Measurements from ENCODE around the gene GOLGA2.

Gene GOLGA2

DNA sequence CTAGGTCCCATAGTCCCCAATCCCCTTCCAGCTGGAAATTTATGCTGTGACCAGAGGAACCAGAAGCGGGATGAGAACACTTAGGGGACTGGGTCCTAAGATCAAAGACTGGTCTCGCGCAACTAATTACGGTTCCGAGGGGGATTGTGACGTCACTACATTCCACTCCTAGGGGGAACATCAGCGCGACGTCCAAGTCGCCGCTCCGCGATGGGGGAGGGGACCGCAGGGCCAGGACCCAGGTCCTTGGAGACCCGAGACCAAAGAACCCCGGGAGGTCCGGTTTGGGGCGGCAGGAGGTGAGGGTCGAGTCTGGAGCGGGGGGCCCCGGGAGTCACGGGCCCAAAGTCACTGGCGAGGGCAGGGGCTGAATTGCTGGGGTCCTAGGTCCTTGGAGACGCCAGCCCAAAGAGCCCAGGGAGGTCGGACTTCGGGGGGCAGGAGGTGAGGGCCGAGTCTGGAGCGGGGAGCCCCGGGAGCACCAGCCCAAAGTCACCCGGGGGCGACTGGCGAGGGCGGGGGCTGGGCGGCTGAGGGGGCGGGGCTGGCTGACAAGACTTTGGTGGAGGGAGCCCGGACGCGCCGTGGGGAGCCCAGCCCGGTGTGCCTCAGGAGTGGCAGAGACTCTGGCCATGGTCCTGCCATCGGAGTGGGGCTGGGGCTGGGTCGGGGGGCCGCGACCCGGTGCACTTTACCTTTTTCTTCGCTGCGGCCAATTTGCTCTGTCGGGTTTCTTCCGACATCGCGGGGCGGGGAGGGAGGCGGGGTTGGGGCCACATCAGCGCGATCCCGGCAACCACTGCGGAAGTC lies at the start of gene GOLGA2:
Gene GOLGA2, minus strand, starts transcription at position 810 of the 810 bp plus-strand sequence. Its CDS starts 31 bp downstream, at position 779.
- Mint-ChIP-seq H3K27me3 (no peaks in the 10 kb centered on the region), H3K36me3 (ENCODE audit: low read depth) (peaks cover 52% of the 10 kb centered on the region), H3K4me1 (ENCODE audit: low read depth) (peaks cover 51% of the 10 kb centered on the region), H3K9me3 (no peaks in the 10 kb centered on the region), H3K27ac (peak within 1 kb of the TSS; percentile 96), H3K4me3 (peak within 1 kb of the TSS; percentile 96)
- intact Hi-C loops (cut with micrococcal nuclease) = loop anchor here (1.0 to 10.0 kb wide), 2 partner anchors 47 to 61 kb away; partner anchors contain the start of genes COQ4 and TRUB2

DNA sequence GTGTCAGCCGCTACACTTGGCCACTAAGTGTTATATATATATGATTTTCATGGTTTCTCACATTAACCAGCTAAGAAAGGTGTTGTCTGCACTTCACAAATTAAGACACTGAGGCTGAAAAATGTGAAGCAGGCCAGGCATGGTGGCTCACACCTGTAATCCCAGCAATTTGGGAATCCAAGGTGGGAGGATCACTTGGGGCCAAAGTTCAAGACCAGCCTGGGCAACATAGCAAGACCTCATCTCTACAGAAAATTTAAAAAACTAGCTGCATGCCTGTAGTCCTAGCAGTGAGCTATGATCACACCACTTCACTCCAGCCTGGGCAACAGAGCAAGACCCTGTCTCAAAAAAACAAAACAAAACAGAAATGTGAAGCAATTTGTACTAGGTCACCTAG lies 48.6 kb upstream of the GOLGA2 start:
- Mint-ChIP-seq H3K36me3 (ENCODE audit: low read depth) (peaks cover 56% of the 10 kb centered on the region), H3K27ac (no peak overlapping the region), H3K4me1 (ENCODE audit: low read depth) (peaks cover 7% of the 10 kb centered on the region), H3K9me3 (no peaks in the 10 kb centered on the region), H3K4me3 (no peak overlapping the region), H3K27me3 (no peaks in the 10 kb centered on the region)
- intact Hi-C loops (cut with micrococcal nuclease) = no loop called here

DNA sequence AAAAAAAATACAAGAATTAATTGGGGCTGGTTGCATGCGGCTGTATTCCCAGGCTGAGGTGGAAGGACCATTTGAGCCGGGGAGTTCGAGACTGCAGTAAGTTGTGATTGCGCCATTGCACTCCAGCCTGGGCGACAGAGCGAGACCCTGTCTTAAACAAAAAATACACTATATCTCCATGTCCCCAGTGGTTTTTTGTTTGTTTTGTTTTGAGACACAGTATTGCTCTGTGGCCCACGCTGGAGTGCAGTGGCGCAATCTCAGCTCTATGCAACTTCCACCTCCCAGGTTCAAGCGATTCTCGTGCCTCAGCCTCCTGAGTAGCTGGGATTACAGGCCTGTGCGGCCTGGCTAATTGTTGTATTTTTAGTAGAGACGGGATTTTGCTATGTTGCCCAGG lies 48.0 kb upstream of the GOLGA2 start:
- Mint-ChIP-seq H3K4me1 (ENCODE audit: low read depth) (peaks cover 7% of the 10 kb centered on the region), H3K36me3 (ENCODE audit: low read depth) (peaks cover 56% of the 10 kb centered on the region), H3K4me3 (peak overlapping the region; percentile 86), H3K27me3 (no peaks in the 10 kb centered on the region), H3K9me3 (no peaks in the 10 kb centered on the region), H3K27ac (peak overlapping the region; percentile 90)
- intact Hi-C loops (cut with micrococcal nuclease) = no loop called here

DNA sequence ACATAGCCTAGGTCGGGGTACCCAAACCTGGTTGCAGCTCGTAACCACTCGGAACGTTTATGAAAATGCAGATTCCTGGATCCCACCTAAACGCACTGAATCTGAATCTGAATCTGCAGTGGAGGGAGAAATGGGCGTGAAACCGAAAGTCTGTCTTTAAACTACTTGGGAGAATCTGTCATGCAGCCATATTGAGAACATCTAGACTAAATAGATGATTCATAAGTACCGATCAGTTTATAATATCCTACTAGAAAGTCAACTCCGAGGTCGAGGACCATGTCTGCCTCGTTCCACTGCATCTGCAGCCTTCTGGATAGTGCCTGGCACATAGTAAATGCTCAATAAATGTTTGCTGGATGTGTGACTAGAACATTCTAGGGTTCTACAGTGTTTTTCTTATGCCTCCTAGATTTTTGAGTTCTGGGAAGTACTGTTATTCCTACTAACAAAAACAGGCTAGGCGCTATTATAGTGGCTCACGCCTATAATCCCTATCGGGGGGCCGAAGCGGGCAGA lies 47.5 kb upstream of the GOLGA2 start:
- peaks cover 56% of the 10 kb centered on the region for H3K36me3 Mint-ChIP-seq (ENCODE audit: low read depth)
- H3K4me3 Mint-ChIP-seq = peak overlapping the region; percentile 86
- no peaks in the 10 kb centered on the region for H3K9me3 Mint-ChIP-seq
- H3K27ac Mint-ChIP-seq = peak overlapping the region; percentile 90
- intact Hi-C loops (cut with micrococcal nuclease) = no loop called here
- no peaks in the 10 kb centered on the region for H3K27me3 Mint-ChIP-seq
- peaks cover 7% of the 10 kb centered on the region for H3K4me1 Mint-ChIP-seq (ENCODE audit: low read depth)

DNA sequence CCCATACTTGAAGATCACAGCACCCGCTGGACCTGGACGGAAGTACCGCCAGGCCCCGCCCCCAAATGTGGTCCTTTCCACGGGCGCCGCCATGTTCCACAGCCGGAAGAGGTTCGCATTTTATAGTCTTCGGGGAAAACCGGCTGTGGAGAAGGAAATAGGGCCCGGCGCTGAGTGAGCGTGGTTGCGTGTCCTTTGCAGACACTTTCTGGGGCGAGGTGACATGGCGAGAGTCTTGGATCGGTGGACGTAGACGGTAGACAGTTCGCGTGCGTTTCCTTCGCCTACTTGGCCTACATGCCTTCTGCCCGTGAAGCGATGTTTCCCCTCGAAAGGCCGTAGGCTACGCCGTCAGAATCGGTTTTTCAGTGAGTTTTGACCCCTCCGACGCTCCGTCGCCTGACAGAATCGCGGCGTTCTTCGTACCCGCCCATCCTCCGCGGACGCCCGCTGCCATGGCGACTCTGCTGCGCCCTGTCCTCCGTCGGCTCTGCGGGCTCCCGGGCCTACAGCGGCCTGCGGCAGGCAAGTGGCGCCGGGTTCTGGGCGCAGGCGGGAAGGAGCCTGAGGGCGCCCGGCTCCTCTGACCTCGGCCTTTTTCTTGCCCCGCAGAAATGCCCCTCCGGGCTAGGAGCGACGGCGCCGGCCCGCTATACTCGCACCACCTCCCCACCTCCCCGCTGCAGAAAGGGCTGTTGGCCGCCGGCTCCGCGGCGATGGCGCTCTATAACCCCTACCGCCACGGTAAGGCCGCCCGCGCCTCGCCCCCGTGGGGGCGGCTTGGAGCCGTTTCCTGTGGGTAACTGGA lies 46.8 kb upstream of the GOLGA2 start, which contains the start of the genes COQ4 and TRUB2:
Gene COQ4, plus strand, starts transcription at position 436 of the 808 bp plus-strand sequence. Its CDS starts 20 bp downstream, at position 456.
Gene TRUB2, minus strand, starts transcription at position 44 of the 808 bp plus-strand sequence. Its CDS starts 39 bp downstream, at position 5.
- H3K36me3 Mint-ChIP-seq (ENCODE audit: low read depth) = peaks cover 53% of the 10 kb centered on the region
- peak within 1 kb of the TSS; percentile 90 for H3K27ac Mint-ChIP-seq
- no peaks in the 10 kb centered on the region for H3K9me3 Mint-ChIP-seq
- H3K4me1 Mint-ChIP-seq (ENCODE audit: low read depth) = peaks cover 7% of the 10 kb centered on the region
- intact Hi-C loops (cut with micrococcal nuclease) = loop anchor here (1.0 kb wide), 3 partner anchors 18 to 49 kb away; partner anchors contain the start of genes GOLGA2, SLC27A4, SWI5 and URM1
- peak within 1 kb of the TSS; percentile 86 for H3K4me3 Mint-ChIP-seq
- no peaks in the 10 kb centered on the region for H3K27me3 Mint-ChIP-seq

DNA sequence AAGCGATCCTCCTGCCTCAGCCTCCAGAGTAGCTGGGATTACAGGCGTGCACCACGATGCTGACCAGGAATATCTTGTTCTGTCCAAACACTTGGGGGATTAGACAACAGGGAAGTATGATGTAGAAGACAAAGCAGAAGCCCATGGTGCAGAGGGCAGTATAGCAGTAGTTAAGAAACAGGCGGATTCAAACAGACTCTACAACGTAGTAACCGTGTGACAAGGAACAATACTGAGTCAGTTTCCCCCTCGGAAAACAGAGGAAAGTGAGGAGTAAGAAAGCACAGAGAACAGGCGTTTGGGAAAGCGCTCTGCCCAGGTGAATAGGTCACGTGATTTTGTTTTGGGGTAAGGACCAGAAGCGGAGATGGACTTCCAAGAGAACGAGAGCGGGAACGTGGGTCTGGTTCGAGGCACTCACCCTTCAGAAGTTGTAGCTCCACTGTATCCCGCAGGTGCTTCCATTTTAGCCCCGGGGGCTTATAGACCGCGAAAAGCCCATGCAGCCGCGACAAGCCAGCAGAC lies 46.1 kb upstream of the GOLGA2 start:
- peak overlapping the region; percentile 90 for H3K27ac Mint-ChIP-seq
- H3K4me3 Mint-ChIP-seq = peak overlapping the region; percentile 86
- H3K27me3 Mint-ChIP-seq = no peaks in the 10 kb centered on the region
- intact Hi-C loops (cut with micrococcal nuclease) = loop anchor here (1.0 kb wide), 3 partner anchors 18 to 49 kb away; partner anchors contain the start of genes GOLGA2, SLC27A4, SWI5 and URM1
- peaks cover 53% of the 10 kb centered on the region for H3K36me3 Mint-ChIP-seq (ENCODE audit: low read depth)
- H3K9me3 Mint-ChIP-seq = no peaks in the 10 kb centered on the region
- H3K4me1 Mint-ChIP-seq (ENCODE audit: low read depth) = peaks cover 7% of the 10 kb centered on the region

GRCh38 chr9:128321343-128321742 lies 45.5 kb upstream of the GOLGA2 start:
- H3K27me3 Mint-ChIP-seq = no peaks in the 10 kb centered on the region
- H3K4me3 Mint-ChIP-seq = no peak overlapping the region
- H3K9me3 Mint-ChIP-seq = no peaks in the 10 kb centered on the region
- H3K27ac Mint-ChIP-seq = peak overlapping the region; percentile 90
- intact Hi-C loops (cut with micrococcal nuclease) = no loop called here
- peaks cover 7% of the 10 kb centered on the region for H3K4me1 Mint-ChIP-seq (ENCODE audit: low read depth)
- peaks cover 53% of the 10 kb centered on the region for H3K36me3 Mint-ChIP-seq (ENCODE audit: low read depth)

GRCh38 chr9:128317629-128318028 lies 41.8 kb upstream of the GOLGA2 start:
- intact Hi-C loops (cut with micrococcal nuclease) = no loop called here
- Mint-ChIP-seq H3K36me3 (ENCODE audit: low read depth) (peaks cover 71% of the 10 kb centered on the region), H3K27me3 (no peaks in the 10 kb centered on the region), H3K9me3 (no peaks in the 10 kb centered on the region), H3K4me3 (no peak overlapping the region), H3K27ac (no peak overlapping the region), H3K4me1 (ENCODE audit: low read depth) (no peaks in the 10 kb centered on the region)

GRCh38 chr9:128316421-128316820 lies 40.6 kb upstream of the GOLGA2 start:
- peaks cover 77% of the 10 kb centered on the region for H3K36me3 Mint-ChIP-seq (ENCODE audit: low read depth)
- H3K27ac Mint-ChIP-seq = no peak overlapping the region
- H3K9me3 Mint-ChIP-seq = no peaks in the 10 kb centered on the region
- intact Hi-C loops (cut with micrococcal nuclease) = no loop called here
- H3K4me3 Mint-ChIP-seq = no peak overlapping the region
- H3K4me1 Mint-ChIP-seq (ENCODE audit: low read depth) = no peaks in the 10 kb centered on the region
- no peaks in the 10 kb centered on the region for H3K27me3 Mint-ChIP-seq

DNA sequence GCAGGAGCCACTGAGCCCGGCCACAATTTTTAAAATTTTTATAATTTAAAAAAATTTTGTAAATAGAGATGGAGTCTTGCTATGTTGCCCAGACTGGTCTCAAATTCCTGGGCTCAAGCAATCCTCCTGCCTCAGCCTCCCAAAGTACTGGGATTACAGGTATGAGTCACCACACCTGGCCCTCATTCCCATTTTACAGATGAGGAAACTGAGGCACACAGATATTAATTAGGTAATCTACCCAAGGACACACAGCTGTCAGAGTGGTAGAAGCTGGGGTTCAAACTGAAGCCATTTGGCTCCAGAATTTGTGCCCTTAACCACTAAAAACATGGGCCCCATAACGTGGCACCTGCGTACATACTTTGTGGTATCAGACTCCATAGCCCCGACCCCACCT lies 38.9 kb upstream of the GOLGA2 start:
- peaks cover 84% of the 10 kb centered on the region for H3K36me3 Mint-ChIP-seq (ENCODE audit: low read depth)
- no peak overlapping the region for H3K4me3 Mint-ChIP-seq
- H3K27me3 Mint-ChIP-seq = no peaks in the 10 kb centered on the region
- no peaks in the 10 kb centered on the region for H3K4me1 Mint-ChIP-seq (ENCODE audit: low read depth)
- H3K27ac Mint-ChIP-seq = no peak overlapping the region
- no peaks in the 10 kb centered on the region for H3K9me3 Mint-ChIP-seq
- intact Hi-C loops (cut with micrococcal nuclease) = no loop called here

DNA sequence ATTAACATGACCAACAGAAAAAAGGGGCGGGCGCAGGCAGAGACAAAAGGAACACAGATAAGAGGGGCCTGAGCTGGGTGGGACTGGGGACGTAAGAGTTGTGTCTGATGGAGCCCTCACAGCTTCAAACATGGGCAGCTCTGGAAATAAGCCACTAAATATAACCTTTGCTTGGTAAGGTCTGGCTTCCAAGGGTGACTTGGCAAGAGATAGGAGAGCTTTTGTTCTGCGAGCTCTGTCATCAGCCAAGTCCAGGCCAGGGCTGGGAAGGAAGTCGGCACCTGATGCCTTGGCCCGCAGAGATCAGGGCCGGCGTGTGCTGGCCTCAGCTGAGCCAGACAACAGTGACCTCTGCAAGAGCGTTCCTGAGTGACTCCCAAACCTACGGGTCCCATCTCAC lies 34.7 kb upstream of the GOLGA2 start:
- Mint-ChIP-seq H3K9me3 (no peaks in the 10 kb centered on the region), H3K4me3 (no peak overlapping the region), H3K4me1 (ENCODE audit: low read depth) (no peaks in the 10 kb centered on the region), H3K27me3 (no peaks in the 10 kb centered on the region), H3K36me3 (ENCODE audit: low read depth) (peaks cover 71% of the 10 kb centered on the region), H3K27ac (no peak overlapping the region)
- intact Hi-C loops (cut with micrococcal nuclease) = no loop called here

GRCh38 chr9:128309551-128309950 lies 33.7 kb upstream of the GOLGA2 start:
- Mint-ChIP-seq H3K27me3 (no peaks in the 10 kb centered on the region), H3K9me3 (no peaks in the 10 kb centered on the region), H3K4me3 (no peak overlapping the region), H3K36me3 (ENCODE audit: low read depth) (peaks cover 67% of the 10 kb centered on the region), H3K4me1 (ENCODE audit: low read depth) (no peaks in the 10 kb centered on the region), H3K27ac (no peak overlapping the region)
- intact Hi-C loops (cut with micrococcal nuclease) = no loop called here

DNA sequence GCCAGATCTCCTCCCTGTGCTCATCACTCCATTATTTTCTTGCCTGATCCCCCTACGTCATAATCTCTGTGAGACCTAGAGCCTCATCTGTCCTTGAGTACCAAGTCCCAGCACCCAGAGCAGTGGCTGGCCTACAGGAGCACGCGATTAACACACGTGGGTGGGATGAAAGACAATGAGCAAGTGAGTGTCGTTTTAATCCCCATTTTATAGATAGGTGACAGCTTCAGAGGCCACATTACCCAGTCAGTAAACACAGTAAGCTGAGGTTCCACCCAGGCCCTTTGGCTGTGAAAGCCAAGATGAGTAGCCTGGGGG lies 29.1 kb upstream of the GOLGA2 start:
- H3K27me3 Mint-ChIP-seq = no peaks in the 10 kb centered on the region
- intact Hi-C loops (cut with micrococcal nuclease) = no loop called here

More for the DNA sequence above, 29.1 kb upstream of the GOLGA2 start:
- Mint-ChIP-seq H3K27ac (no peak overlapping the region), H3K4me3 (no peak overlapping the region), H3K9me3 (no peaks in the 10 kb centered on the region), H3K4me1 (ENCODE audit: low read depth) (no peaks in the 10 kb centered on the region), H3K36me3 (ENCODE audit: low read depth) (peaks cover 21% of the 10 kb centered on the region)

Data from dendritic cell treated with granulocyte-macrophage colony-stimulating factor and Interleukin-4, amounts not matched to agents 40 ng/mL and 50 ng/mL, for 4 days (primary cell).